ENCODE data around the gene OR10A2.

DNA sequence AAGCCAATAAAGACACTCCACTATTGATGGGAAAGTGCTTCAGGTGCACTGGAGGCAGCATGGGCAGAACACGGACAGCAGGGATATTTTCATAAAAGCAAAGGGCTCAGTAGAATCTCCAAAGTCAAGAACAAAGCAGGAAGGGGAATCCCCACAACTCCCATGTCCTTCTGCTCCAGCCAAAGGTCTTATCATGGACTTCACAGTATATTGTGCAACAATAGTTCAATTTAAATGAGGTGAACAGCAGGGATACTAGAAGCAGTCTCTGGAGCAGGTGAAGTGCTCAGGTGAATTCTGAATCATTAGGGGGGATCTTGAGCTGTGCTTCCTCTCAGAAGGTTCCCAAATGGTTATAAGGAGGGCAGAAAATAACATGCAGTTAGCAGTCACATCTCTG, 36.1 kb downstream of the OR10A2 start:
- no peak for TF ChIP-seq POLR2A (IDR thresholded peaks at IDR 0.05; ENCODE audit: low read length)
- TF ChIP-seq GATA1 (IDR thresholded peaks at IDR 0.05; ENCODE audit: low read depth, low read length), result no peak
